GM12874 (cell line): Measurements from ENCODE around the gene ISCA1.

Experiments used
- TF ChIP-seq, protein P1 (sequence below): IDR thresholded peaks from 2 replicates; pipeline ENCODE4 v1.5.1; 2011; ENCODE audit warnings: low read depth, mild to moderate bottlenecking, control low read depth, low read length, moderate library complexity; ENCODE audit not compliant: insufficient read depth

Gene ISCA1

DNA sequence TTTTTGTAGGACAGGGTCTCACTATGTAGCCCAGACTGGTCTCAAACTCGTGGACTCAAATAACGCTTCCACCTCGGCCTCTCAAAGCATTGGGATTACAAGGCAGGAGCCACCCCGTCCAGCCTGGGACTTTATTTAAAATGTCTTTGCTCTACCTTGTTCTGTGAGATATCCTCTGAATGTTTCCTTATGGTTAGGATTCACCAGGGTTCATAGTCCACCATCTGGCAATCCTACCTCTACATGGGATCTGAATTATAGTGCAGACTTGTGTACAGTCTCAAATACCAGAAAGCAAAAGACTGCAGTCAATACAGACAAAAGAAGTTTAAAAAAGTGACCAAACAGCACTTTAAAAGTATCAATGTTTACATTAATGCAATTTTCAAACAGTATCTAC is 10.1 kb downstream of the ISCA1 start:
- TF ChIP-seq, protein P1, sequence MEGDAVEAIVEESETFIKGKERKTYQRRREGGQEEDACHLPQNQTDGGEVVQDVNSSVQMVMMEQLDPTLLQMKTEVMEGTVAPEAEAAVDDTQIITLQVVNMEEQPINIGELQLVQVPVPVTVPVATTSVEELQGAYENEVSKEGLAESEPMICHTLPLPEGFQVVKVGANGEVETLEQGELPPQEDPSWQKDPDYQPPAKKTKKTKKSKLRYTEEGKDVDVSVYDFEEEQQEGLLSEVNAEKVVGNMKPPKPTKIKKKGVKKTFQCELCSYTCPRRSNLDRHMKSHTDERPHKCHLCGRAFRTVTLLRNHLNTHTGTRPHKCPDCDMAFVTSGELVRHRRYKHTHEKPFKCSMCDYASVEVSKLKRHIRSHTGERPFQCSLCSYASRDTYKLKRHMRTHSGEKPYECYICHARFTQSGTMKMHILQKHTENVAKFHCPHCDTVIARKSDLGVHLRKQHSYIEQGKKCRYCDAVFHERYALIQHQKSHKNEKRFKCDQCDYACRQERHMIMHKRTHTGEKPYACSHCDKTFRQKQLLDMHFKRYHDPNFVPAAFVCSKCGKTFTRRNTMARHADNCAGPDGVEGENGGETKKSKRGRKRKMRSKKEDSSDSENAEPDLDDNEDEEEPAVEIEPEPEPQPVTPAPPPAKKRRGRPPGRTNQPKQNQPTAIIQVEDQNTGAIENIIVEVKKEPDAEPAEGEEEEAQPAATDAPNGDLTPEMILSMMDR, result no peak

DNA sequence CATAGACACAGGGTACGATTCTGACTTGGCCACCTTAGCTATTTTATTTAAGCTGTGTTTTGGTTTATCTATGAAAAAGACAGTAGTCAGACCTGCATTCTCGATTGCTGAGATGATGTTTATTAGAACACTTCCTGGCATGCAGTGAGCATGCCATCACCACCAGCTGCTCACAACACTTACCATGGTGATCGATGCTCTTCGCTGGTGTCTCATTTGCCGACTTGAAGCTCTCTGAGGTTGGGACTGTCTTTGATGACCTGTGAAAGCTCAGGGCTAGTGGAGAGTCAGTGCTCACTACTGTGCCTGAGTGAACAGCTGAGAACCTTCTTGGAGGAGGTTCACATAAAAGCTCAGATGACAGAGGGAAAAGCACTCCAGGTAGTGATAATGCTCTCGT is 18.5 kb downstream of the ISCA1 start:
- TF ChIP-seq, protein P1, result no peak

DNA sequence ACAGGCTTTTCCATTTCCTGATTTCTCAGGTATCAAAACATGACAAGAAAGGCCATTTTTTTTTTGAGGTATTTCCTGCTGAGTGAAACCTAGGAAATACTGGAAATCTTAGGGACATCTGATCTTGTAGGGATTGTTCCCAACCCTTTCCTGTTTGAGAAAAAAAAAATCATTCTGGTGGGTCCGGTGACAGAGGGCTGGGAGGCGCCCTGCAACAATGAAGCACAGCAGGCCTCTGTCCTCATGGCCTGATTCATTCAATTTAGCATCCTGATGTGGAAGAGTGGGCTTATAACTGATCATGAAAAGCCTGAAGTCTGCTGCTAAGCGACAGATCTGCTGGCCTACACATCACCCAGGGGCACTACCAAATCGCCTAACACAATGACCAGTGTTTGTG is 19.8 kb downstream of the ISCA1 start:
- TF ChIP-seq, protein P1, result no peak

DNA sequence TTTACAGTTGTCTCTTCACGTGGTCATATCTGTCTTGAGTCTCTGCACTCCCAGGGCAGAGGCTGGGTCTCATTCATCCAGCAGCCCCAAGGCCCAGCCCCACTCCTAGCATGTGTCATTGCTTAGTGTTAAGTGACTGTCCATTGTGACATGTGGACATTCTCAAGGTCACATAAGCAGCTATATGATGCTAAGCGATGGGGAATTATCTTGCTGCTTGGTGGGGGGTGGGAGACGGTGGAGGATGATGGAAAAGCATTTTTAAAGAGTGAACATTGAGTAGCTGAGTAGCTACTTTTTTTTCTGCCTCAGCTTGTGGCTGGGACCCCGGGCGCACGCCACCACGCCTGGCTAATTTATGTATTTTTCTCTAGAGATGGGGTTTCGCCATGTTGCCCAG is 22.8 kb downstream of the ISCA1 start, which contains the start of gene C9orf153:
Gene C9orf153, minus strand, starts transcription at position 101 of the 400 bp plus-strand sequence. CDS start 30,054 bp downstream, outside the sequence.
- TF ChIP-seq, protein P1, result no peak

DNA sequence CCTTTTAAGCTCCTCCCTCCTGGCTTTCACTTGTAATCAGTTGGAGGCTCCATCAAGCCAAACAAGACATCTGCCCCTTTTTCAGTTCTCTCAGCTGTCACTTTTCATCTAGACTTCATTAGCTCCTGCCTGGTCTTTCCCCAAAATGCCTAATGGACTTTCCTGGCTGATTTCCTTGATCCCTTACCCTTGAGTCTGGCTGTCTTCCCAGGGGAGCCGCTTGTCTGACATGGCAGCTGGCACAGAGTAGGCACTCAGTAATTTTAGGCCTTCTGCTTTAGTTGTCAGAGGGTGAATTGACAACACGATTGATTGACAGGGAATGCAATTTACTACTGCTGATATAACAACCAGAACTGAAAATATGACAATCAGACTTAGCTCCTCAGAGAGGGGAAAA is 24.9 kb downstream of the ISCA1 start:
- TF ChIP-seq, protein P1, result no peak

DNA sequence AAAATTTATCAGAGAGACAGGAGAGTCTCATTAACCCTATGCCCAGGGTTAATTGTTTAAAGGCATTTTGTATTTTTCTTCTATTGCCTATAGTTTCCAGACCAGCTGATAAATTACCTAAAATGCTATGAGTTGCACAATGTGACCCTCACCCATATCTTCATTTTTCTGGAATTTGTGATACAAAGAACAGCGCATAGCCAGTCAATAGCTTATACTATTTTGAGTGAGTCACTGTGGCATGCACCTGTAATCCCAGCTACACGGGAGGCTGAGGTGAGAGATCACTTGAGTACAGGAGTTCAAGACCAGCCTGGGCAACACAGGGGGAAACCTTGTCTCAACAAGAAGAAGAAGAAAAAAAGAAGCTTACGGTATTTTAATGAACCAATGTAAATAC is 25.7 kb downstream of the ISCA1 start:
- TF ChIP-seq, protein P1, result no peak

DNA sequence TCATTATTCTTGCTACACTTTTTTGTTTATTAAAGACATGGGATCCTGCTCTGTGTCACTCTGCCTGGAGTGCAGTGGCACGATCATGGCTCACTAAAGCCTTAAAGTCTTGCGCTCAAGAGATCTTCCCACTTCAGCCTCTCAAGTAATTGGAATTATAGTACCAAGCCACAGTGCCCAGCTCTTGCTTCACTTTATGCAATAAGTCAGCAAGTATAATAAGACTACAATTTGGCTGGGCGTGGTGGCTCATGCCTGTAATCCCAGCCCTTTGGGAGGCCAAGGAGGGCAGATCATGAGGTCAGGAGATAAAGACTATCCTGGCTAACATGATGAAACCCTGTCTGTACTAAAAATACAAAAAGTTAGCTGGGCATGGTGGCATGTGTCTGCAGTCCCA is 28.8 kb downstream of the ISCA1 start:
- TF ChIP-seq, protein P1, result no peak
